Peyer's patch (tissue), 4 donors: ENCODE measurements around the gene CSF2RB. TPM values are rescaled to one million over a fixed set of nuclear protein-coding genes. Genes with fewer than 3 reads are reported as not detected.

Experiments used
- DNase-seq, 3 donors: peaks; one replicate each; pipeline ENCODE4 v3.0.0-alpha.2; 2017 to 2019
- H3K27ac ChIP-seq, 4 donors: fragments of 200-600 bp; sonication (generic); one replicate each; pipeline ENCODE4 v1.5.1; 2016 to 2019
- H3K27me3 ChIP-seq, 2 donors: fragments of 200-600 bp; sonication (generic); one replicate each; pipeline ENCODE4 v1.5.1; 2019
- H3K36me3 ChIP-seq, 3 donors: fragments of 200-600 bp; sonication (generic); one replicate each; pipeline ENCODE4 v1.5.1; 2016 to 2019
- H3K4me1 ChIP-seq, 4 donors: fragments of 200-600 bp; sonication (generic); one replicate each; pipeline ENCODE4 v1.5.1; 2016 to 2019
- H3K4me3 ChIP-seq, 4 donors: fragments of 200-600 bp; sonication (generic); 1 replicate in 3 of 4; 2 replicates in 1 of 4; pipeline ENCODE4 v1.5.1; 2016 to 2019; ENCODE audit warnings: mild to moderate bottlenecking in 1 of 4
- H3K9me3 ChIP-seq, 4 donors: fragments of 200-600 bp; sonication (generic); one replicate each; pipeline ENCODE4 v1.5.1; 2016 to 2019; ENCODE audit warnings: mild to moderate bottlenecking in 1 of 4
- POLR2A ChIP-seq, 2 donors: fragments of 450-650 bp; IDR thresholded peaks; one replicate each; pipeline ENCODE4 v1.5.1; 2017; ENCODE audit warnings: antibody characterized with exemption in 2 of 2, mild to moderate bottlenecking in 2 of 2, moderate library complexity in 2 of 2
- total RNA-seq, 4 donors: library from RNA; depleted of rRNA; stranded (reverse); fragments of >200 nt; gene quantifications; one replicate each; pipeline ENCODE4 v1.1.0, GENCODE V29; 2016
- TF ChIP-seq, protein P1 (sequence below), 6 experiments: fragments of 450-650 bp in 4 of 6; fragments of 200-600 bp in 2 of 6; sonication (generic) in 1 of 6; IDR thresholded peaks; one replicate each; pipeline ENCODE4 v1.5.1; 2017 to 2019; ENCODE audit warnings: antibody characterized with exemption in 6 of 6, mild to moderate bottlenecking in 3 of 6, moderate library complexity in 1 of 6

Gene CSF2RB
- total RNA-seq, 4 donors from 2014 or later: 0.88 to 24.8 (median 4.3) TPM

GRCh38 chr22:36904260-36904880 is 9.1 kb upstream of the CSF2RB start:
- TF ChIP-seq, protein P1, sequence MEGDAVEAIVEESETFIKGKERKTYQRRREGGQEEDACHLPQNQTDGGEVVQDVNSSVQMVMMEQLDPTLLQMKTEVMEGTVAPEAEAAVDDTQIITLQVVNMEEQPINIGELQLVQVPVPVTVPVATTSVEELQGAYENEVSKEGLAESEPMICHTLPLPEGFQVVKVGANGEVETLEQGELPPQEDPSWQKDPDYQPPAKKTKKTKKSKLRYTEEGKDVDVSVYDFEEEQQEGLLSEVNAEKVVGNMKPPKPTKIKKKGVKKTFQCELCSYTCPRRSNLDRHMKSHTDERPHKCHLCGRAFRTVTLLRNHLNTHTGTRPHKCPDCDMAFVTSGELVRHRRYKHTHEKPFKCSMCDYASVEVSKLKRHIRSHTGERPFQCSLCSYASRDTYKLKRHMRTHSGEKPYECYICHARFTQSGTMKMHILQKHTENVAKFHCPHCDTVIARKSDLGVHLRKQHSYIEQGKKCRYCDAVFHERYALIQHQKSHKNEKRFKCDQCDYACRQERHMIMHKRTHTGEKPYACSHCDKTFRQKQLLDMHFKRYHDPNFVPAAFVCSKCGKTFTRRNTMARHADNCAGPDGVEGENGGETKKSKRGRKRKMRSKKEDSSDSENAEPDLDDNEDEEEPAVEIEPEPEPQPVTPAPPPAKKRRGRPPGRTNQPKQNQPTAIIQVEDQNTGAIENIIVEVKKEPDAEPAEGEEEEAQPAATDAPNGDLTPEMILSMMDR (IDR thresholded peaks at IDR 0.05): no peak
- no peak for TF ChIP-seq POLR2A (IDR thresholded peaks at IDR 0.05)
- H3K36me3 ChIP-seq: no peaks in the 10 kb centered on the region
- no peak for DNase-seq

GRCh38 chr22:36907253-36908195 is 5.9 kb upstream of the CSF2RB start:
- Histone ChIP-seq H3K36me3 (no peaks in the 10 kb centered on the region), H3K27me3 (no peaks in the 10 kb centered on the region), H3K4me1 (no peaks in the 10 kb centered on the region), H3K9me3 (no peaks in the 10 kb centered on the region), H3K4me3 (no peak overlapping the region), H3K27ac (no peak overlapping the region)
- no peak for TF ChIP-seq POLR2A (IDR thresholded peaks at IDR 0.05)
- TF ChIP-seq, protein P1 (IDR thresholded peaks at IDR 0.05): no peak
- DNase-seq: no peak

More at GRCh38 chr22:36904260-36904880, 9.1 kb upstream of the CSF2RB start:
- Histone ChIP-seq H3K4me1 (no peaks in the 10 kb centered on the region), H3K27ac (no peak overlapping the region), H3K4me3 (no peak overlapping the region), H3K27me3 (no peaks in the 10 kb centered on the region), H3K9me3 (no peaks in the 10 kb centered on the region)

DNA sequence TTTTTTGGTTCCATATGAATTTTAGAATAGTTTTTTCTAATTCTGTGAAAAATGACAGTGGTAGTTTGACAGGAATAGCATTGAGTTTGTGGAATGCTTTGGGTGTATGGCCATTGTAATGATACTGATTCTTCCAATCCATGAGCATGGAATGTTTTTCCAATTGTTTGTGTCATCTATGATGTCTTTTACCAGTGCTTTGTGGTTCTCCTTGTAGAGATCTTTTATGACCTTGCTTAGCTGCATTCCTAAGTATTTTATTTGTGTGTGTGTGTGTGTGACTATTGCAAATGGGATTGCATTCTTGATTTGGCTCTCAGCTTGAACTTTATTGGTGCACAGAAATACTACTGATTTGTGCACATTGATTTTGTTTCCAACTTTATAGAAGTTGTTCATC is 3.0 kb upstream of the CSF2RB start:
- H3K4me3 ChIP-seq: no peak overlapping the region
- H3K4me1 ChIP-seq: no peaks in the 10 kb centered on the region
- TF ChIP-seq POLR2A (IDR thresholded peaks at IDR 0.05): no peak
- TF ChIP-seq, protein P1 (IDR thresholded peaks at IDR 0.05): no peak
- no peaks in the 10 kb centered on the region for H3K9me3 ChIP-seq
- H3K27ac ChIP-seq: no peak overlapping the region
- no peaks in the 10 kb centered on the region for H3K36me3 ChIP-seq
- H3K27me3 ChIP-seq: no peaks in the 10 kb centered on the region
- DNase-seq: no peak

DNA sequence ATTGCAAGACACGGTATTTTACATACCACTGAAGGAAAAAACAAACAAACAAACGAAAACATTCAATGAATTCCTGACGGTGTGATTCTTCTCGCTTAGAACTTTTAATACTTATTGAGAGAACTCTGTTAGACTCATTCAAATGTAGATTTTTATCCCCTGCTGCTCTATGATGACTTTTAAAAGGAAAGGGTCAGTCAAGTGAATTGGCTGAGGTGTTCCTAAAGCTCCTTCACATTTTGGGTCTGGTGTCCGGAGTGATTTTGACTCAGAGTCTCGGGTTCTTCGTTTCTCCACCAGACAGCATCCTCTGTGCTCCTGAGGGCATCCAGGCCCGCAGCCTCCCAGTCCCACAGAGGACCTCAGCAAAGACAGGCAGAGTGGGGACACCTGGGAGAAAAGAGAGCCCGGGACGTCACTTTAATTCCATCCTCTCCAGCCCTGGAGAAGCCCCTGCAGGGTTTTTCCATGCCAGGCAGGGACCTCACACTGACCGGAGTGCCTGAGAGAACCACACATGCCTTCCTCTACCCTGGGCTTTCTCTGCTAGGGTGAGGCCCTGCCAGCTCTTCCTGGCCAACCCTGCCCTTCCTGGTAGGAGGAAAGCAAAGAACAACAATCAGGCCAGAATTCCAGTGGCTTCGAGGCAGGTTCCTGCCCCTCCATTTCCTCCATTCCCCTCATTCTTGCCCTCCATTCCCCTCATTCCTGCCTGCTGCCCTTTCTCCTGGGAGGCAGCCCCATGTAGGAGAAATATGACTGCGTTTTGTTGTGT is 1.4 kb upstream of the CSF2RB start:
- H3K27ac ChIP-seq: no peak overlapping the region
- DNase-seq: no peak
- H3K36me3 ChIP-seq: no peaks in the 10 kb centered on the region
- no peaks in the 10 kb centered on the region for H3K27me3 ChIP-seq
- no peaks in the 10 kb centered on the region for H3K4me1 ChIP-seq
- H3K9me3 ChIP-seq: no peaks in the 10 kb centered on the region
- TF ChIP-seq, protein P1 (IDR thresholded peaks at IDR 0.05): no peak
- no peak for TF ChIP-seq POLR2A (IDR thresholded peaks at IDR 0.05)
- no peak overlapping the region for H3K4me3 ChIP-seq

- Histone ChIP-seq H3K4me3 (peak overlapping the region in 1 of 4 donors; percentile 39), H3K9me3 (no peaks in the 10 kb centered on the region), H3K27me3 (no peaks in the 10 kb centered on the region), H3K27ac (peak overlapping the region in 3 of 4 donors; percentile 70 to 79 (median 76)), H3K36me3 (no peaks in the 10 kb centered on the region), H3K4me1 (no peaks in the 10 kb centered on the region)
- DNase-seq: no peak
- TF ChIP-seq, protein P1 (IDR thresholded peaks at IDR 0.05): no peak
- TF ChIP-seq POLR2A (IDR thresholded peaks at IDR 0.05): no peak
These were observed 568 bp upstream of the CSF2RB start for GRCh38 chr22:36912694-36913426.
